ENCODE measurements around the gene ARHGDIG.

DNA sequence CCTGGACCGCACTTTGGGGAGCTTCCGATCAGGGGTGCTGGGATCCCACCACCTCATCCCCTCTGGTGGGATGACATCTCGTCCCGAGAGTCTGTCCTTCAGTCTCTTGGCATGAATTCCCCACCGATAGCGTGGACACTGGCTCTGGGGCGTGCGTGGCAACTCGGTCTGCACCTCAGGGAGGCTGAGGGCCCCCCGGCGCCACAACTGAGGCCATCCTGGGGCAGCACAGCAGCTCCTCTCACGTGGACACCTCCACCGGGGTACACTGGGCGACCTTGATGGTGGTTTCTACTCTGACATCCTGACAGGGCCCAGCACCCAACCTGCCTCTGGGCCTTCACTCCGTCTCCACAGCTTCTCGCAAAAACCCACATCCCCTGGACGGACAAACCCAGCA, 11.1 kb downstream of the ARHGDIG start:
- TF ChIP-seq CTCF (IDR thresholded peaks at IDR 0.05 in 4 of 5, conservative IDR thresholded peaks at IDR 0.05 in 1 of 5) (no peak), POLR2A (IDR thresholded peaks at IDR 0.05) (no peak)

Data from gastrocnemius medialis (tissue), 4 donors.